ENCODE measurements around the gene FBXL15. TPM values are rescaled to one million over a fixed set of nuclear protein-coding genes. Genes with fewer than 3 reads are reported as not detected.

Gene FBXL15
- total and polyA plus RNA-seq, 2 of the 13 experiments (the other 11 are each of a cell fraction or from before 2014, with no cell fraction given): 4.3 to 8.3 TPM

DNA sequence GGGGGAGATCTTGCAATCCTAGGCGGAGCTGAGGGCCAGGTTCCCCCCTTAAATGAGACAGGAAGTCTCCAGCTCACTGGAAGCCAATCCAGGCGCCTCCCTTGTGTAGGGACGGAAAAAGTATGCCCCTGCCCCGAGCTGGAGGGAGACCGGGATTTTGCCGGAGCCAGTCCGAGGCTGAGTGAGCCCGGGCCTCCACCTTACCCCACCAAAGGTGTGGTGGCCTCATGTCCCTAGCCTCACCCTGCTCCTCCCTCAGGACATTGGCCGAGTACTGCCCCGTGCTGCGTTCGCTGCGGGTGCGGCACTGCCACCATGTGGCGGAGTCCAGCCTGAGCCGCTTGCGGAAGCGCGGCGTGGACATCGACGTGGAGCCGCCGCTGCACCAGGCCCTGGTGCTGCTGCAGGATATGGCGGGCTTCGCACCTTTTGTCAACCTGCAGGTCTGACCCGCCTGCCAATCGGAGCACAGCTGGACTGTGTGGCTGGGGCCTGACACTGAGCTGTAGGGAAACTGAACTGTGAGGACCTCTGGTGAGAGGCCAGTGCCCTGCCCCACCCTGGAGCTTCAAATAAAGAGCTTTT, 2.0 kb downstream of the FBXL15 start (continued):
- TF ChIP-seq, protein P1, sequence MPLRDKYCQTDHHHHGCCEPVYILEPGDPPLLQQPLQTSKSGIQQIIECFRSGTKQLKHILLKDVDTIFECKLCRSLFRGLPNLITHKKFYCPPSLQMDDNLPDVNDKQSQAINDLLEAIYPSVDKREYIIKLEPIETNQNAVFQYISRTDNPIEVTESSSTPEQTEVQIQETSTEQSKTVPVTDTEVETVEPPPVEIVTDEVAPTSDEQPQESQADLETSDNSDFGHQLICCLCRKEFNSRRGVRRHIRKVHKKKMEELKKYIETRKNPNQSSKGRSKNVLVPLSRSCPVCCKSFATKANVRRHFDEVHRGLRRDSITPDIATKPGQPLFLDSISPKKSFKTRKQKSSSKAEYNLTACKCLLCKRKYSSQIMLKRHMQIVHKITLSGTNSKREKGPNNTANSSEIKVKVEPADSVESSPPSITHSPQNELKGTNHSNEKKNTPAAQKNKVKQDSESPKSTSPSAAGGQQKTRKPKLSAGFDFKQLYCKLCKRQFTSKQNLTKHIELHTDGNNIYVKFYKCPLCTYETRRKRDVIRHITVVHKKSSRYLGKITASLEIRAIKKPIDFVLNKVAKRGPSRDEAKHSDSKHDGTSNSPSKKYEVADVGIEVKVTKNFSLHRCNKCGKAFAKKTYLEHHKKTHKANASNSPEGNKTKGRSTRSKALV (CRISPR knock-in tag; IDR thresholded peaks at IDR 0.05): no peak
- TF ChIP-seq ZMYM2 (CRISPR knock-in tag; IDR thresholded peaks at IDR 0.05) (peak; percentile 84), FIP1L1 (IDR thresholded peaks at IDR 0.05; ENCODE audit: borderline replicate concordance, insufficient read depth, low read depth, low read length) (no peak), NFKBIZ (CRISPR knock-in tag; IDR thresholded peaks at IDR 0.05) (peak; percentile 23; the same call in 1 of the 2 replicates), ZNF607 (CRISPR knock-in tag; IDR thresholded peaks at IDR 0.05; ENCODE audit: borderline replicate concordance) (no peak; the same call in 1 of the 2 replicates), ZNF207 (IDR thresholded peaks at IDR 0.05; ENCODE audit: borderline replicate concordance) (no peak), ZNF629 (CRISPR knock-in tag; conservative IDR thresholded peaks at IDR 0.05) (peak; percentile 22; the same call in 1 of the 2 replicates), ZNF143 (CRISPR knock-in tag; IDR thresholded peaks at IDR 0.05) (peak; percentile 49; the same call in 1 of the 2 replicates), ZNF792 (CRISPR knock-in tag; IDR thresholded peaks at IDR 0.05) (peak; percentile 83), ZSCAN21 (CRISPR knock-in tag; IDR thresholded peaks at IDR 0.05; ENCODE audit: borderline replicate concordance) (peak; percentile 89), IKZF4 (CRISPR knock-in tag; IDR thresholded peaks at IDR 0.05; ENCODE audit: borderline replicate concordance, low read depth, not compliant biosample characterization) (peak; percentile 30), YY1 (IDR thresholded peaks at IDR 0.05; ENCODE audit: insufficient read depth, insufficient replicate concordance, low read depth, low read length) (peak; percentile 86), KDM3A (CRISPR knock-in tag; IDR thresholded peaks at IDR 0.05; ENCODE audit: low read depth) (peak; percentile 94; the same call in 1 of the 2 replicates), THAP11 (CRISPR knock-in tag; IDR thresholded peaks at IDR 0.05) (peak; percentile 80)
- TF ChIP-seq, protein P2, sequence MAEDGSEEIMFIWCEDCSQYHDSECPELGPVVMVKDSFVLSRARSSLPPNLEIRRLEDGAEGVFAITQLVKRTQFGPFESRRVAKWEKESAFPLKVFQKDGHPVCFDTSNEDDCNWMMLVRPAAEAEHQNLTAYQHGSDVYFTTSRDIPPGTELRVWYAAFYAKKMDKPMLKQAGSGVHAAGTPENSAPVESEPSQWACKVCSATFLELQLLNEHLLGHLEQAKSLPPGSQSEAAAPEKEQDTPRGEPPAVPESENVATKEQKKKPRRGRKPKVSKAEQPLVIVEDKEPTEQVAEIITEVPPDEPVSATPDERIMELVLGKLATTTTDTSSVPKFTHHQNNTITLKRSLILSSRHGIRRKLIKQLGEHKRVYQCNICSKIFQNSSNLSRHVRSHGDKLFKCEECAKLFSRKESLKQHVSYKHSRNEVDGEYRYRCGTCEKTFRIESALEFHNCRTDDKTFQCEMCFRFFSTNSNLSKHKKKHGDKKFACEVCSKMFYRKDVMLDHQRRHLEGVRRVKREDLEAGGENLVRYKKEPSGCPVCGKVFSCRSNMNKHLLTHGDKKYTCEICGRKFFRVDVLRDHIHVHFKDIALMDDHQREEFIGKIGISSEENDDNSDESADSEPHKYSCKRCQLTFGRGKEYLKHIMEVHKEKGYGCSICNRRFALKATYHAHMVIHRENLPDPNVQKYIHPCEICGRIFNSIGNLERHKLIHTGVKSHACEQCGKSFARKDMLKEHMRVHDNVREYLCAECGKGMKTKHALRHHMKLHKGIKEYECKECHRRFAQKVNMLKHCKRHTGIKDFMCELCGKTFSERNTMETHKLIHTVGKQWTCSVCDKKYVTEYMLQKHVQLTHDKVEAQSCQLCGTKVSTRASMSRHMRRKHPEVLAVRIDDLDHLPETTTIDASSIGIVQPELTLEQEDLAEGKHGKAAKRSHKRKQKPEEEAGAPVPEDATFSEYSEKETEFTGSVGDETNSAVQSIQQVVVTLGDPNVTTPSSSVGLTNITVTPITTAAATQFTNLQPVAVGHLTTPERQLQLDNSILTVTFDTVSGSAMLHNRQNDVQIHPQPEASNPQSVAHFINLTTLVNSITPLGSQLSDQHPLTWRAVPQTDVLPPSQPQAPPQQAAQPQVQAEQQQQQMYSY (CRISPR knock-in tag; IDR thresholded peaks at IDR 0.05): peak; percentile 36; the same call in 1 of the 2 replicates
- TF ChIP-seq, protein P3, sequence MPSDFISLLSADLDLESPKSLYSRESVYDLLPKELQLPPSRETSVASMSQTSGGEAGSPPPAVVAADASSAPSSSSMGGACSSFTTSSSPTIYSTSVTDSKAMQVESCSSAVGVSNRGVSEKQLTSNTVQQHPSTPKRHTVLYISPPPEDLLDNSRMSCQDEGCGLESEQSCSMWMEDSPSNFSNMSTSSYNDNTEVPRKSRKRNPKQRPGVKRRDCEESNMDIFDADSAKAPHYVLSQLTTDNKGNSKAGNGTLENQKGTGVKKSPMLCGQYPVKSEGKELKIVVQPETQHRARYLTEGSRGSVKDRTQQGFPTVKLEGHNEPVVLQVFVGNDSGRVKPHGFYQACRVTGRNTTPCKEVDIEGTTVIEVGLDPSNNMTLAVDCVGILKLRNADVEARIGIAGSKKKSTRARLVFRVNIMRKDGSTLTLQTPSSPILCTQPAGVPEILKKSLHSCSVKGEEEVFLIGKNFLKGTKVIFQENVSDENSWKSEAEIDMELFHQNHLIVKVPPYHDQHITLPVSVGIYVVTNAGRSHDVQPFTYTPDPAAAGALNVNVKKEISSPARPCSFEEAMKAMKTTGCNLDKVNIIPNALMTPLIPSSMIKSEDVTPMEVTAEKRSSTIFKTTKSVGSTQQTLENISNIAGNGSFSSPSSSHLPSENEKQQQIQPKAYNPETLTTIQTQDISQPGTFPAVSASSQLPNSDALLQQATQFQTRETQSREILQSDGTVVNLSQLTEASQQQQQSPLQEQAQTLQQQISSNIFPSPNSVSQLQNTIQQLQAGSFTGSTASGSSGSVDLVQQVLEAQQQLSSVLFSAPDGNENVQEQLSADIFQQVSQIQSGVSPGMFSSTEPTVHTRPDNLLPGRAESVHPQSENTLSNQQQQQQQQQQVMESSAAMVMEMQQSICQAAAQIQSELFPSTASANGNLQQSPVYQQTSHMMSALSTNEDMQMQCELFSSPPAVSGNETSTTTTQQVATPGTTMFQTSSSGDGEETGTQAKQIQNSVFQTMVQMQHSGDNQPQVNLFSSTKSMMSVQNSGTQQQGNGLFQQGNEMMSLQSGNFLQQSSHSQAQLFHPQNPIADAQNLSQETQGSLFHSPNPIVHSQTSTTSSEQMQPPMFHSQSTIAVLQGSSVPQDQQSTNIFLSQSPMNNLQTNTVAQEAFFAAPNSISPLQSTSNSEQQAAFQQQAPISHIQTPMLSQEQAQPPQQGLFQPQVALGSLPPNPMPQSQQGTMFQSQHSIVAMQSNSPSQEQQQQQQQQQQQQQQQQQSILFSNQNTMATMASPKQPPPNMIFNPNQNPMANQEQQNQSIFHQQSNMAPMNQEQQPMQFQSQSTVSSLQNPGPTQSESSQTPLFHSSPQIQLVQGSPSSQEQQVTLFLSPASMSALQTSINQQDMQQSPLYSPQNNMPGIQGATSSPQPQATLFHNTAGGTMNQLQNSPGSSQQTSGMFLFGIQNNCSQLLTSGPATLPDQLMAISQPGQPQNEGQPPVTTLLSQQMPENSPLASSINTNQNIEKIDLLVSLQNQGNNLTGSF (CRISPR knock-in tag; IDR thresholded peaks at IDR 0.05): 0 out of 2 replicates have a peak, but pooled peaks have one; percentile 78
- TF ChIP-seq, protein P4, sequence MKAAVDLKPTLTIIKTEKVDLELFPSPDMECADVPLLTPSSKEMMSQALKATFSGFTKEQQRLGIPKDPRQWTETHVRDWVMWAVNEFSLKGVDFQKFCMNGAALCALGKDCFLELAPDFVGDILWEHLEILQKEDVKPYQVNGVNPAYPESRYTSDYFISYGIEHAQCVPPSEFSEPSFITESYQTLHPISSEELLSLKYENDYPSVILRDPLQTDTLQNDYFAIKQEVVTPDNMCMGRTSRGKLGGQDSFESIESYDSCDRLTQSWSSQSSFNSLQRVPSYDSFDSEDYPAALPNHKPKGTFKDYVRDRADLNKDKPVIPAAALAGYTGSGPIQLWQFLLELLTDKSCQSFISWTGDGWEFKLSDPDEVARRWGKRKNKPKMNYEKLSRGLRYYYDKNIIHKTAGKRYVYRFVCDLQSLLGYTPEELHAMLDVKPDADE (CRISPR knock-in tag; IDR thresholded peaks at IDR 0.05): no peak

All from HepG2 (cell line).